GM12874 (cell line): ENCODE data around the gene KATNB1.

Source experiments
- CTCF ChIP-seq: IDR thresholded peaks from 2 replicates; pipeline ENCODE4 v1.5.1; 2011; ENCODE audit warnings: low read depth, mild to moderate bottlenecking, control low read depth, low read length, moderate library complexity; ENCODE audit not compliant: insufficient read depth

KATNB1 gene

GRCh38 chr16:57785924-57786323, 50.4 kb downstream of the KATNB1 start:
- TF ChIP-seq CTCF: no peak

- TF ChIP-seq CTCF: no peak
Measured at GRCh38 chr16:57786632-57787518, 51.3 kb downstream of the KATNB1 start.

- TF ChIP-seq CTCF: no peak
Measured at GRCh38 chr16:57787519-57787905, 51.9 kb downstream of the KATNB1 start.

- TF ChIP-seq CTCF: no peak
Measured at GRCh38 chr16:57788252-57788841, 52.8 kb downstream of the KATNB1 start.

GRCh38 chr16:57788951-57789350, 53.4 kb downstream of the KATNB1 start:
- TF ChIP-seq CTCF: no peak

- TF ChIP-seq CTCF: no peak
Measured at GRCh38 chr16:57791195-57791892, 55.8 kb downstream of the KATNB1 start.

GRCh38 chr16:57791893-57792461, 56.4 kb downstream of the KATNB1 start:
- TF ChIP-seq CTCF: no peak
